ENCODE results near the gene C3orf33. TPM values are rescaled to one million over a fixed set of nuclear protein-coding genes. Genes with fewer than 3 reads are reported as not detected.

Gene C3orf33
- total and polyA plus RNA-seq, 2 donors (not counting 1 experiment from before 2014, with no cell fraction given): 0.88 to 1.7 TPM

- H3K36me3 ChIP-seq (replicated peaks in 1 of 2; ENCODE audit: control extremely low read depth in 1 of 2, control insufficient read depth in 1 of 2, extremely low read depth in 1 of 2, insufficient read depth in 2 of 2, low read length in 1 of 2): no peaks in the 10 kb centered on the region
- CTCF ChIA-PET: no interaction called here
- WGBS (ENCODE audit: insufficient coverage): no CpG with 5 or more reads among the region's 3 CpGs
- H4K20me1 ChIP-seq (ENCODE audit: control insufficient read depth, insufficient read depth, low read length, poor library complexity, severe bottlenecking): no peaks in the 10 kb centered on the region
- H3K9ac ChIP-seq (ENCODE audit: low read length): no peak overlapping the region
- ATAC-seq (ENCODE audit: low read depth): no peak
- no peak overlapping the region for H3K4me2 ChIP-seq (replicated peaks; ENCODE audit: low read depth, low read length, poor library complexity, severe bottlenecking)
- intact Hi-C loops (cut with micrococcal nuclease): no loop called here
- no peak overlapping the region for H3K4me3 ChIP-seq (ENCODE audit: control extremely low read depth in 1 of 5, extremely low read depth in 1 of 5, insufficient read depth in 1 of 5, low read depth in 2 of 5, low read length in 4 of 5)
- DNase-seq: no peak
- POLR2A ChIA-PET: no interaction called here
- H3K4me1 Mint-ChIP-seq: no peaks in the 10 kb centered on the region
- TF ChIP-seq EZH2 (IDR thresholded peaks at IDR 0.05; ENCODE audit: borderline replicate concordance, insufficient read depth, low read depth, low read length, poor library complexity, severe bottlenecking) (no peak), CTCF (IDR thresholded peaks at IDR 0.05) (no peak)
- H3K79me2 ChIP-seq (ENCODE audit: control insufficient read depth, insufficient read depth, low read length): no peaks in the 10 kb centered on the region
- H3K4me1 ChIP-seq (ENCODE audit: control insufficient read depth in 2 of 2, insufficient read depth in 2 of 2, low read length in 2 of 2): no peaks in the 10 kb centered on the region
- H3K4me3 Mint-ChIP-seq: no peak overlapping the region
- H3K27ac ChIP-seq (ENCODE audit: low read length in 2 of 2): no peak overlapping the region
- H3K27ac Mint-ChIP-seq: no peak overlapping the region
- no peak overlapping the region for H2AFZ ChIP-seq (ENCODE audit: insufficient read depth, low read depth, low read length, poor library complexity, severe bottlenecking)
- H3K9me3 Mint-ChIP-seq (ENCODE audit: insufficient read depth): no peaks in the 10 kb centered on the region
- H3K27me3 Mint-ChIP-seq: no peaks in the 10 kb centered on the region
- H3K27me3 ChIP-seq (replicated peaks in 1 of 4; ENCODE audit: control extremely low read depth in 1 of 4, control insufficient read depth in 3 of 4, insufficient read depth in 4 of 4, low read length in 3 of 4): no peaks in the 10 kb centered on the region
- H3K9me3 ChIP-seq (ENCODE audit: control extremely low read depth in 1 of 3, control insufficient read depth in 2 of 3, insufficient read depth in 1 of 3, low read length in 2 of 3): no peaks in the 10 kb centered on the region
Observed at GRCh38 chr3:155763870-155764463, 42.1 kb downstream of the C3orf33 start.

GRCh38 chr3:155760653-155761052 lies 45.4 kb downstream of the C3orf33 start:
- CTCF ChIA-PET: no interaction called here
- ATAC-seq (ENCODE audit: low read depth): no peak

More at GRCh38 chr3:155760653-155761052, 45.4 kb downstream of the C3orf33 start:
- Histone ChIP-seq H3K27me3 (replicated peaks in 1 of 4; ENCODE audit: control extremely low read depth in 1 of 4, control insufficient read depth in 3 of 4, insufficient read depth in 4 of 4, low read length in 3 of 4) (no peaks in the 10 kb centered on the region), H3K9ac (ENCODE audit: low read length) (no peak overlapping the region), H3K4me3 (ENCODE audit: control extremely low read depth in 1 of 5, extremely low read depth in 1 of 5, insufficient read depth in 1 of 5, low read depth in 2 of 5, low read length in 4 of 5) (no peak overlapping the region), H3K27ac (ENCODE audit: low read length in 2 of 2) (no peak overlapping the region), H3K4me1 (ENCODE audit: control insufficient read depth in 2 of 2, insufficient read depth in 2 of 2, low read length in 2 of 2) (no peaks in the 10 kb centered on the region), H3K4me2 (replicated peaks; ENCODE audit: low read depth, low read length, poor library complexity, severe bottlenecking) (no peak overlapping the region), H3K36me3 (replicated peaks in 1 of 2; ENCODE audit: control extremely low read depth in 1 of 2, control insufficient read depth in 1 of 2, extremely low read depth in 1 of 2, insufficient read depth in 2 of 2, low read length in 1 of 2) (no peaks in the 10 kb centered on the region), H2AFZ (ENCODE audit: insufficient read depth, low read depth, low read length, poor library complexity, severe bottlenecking) (no peak overlapping the region), H4K20me1 (ENCODE audit: control insufficient read depth, insufficient read depth, low read length, poor library complexity, severe bottlenecking) (no peaks in the 10 kb centered on the region), H3K9me3 (ENCODE audit: control extremely low read depth in 1 of 3, control insufficient read depth in 2 of 3, insufficient read depth in 1 of 3, low read length in 2 of 3) (no peaks in the 10 kb centered on the region), H3K79me2 (ENCODE audit: control insufficient read depth, insufficient read depth, low read length) (no peaks in the 10 kb centered on the region)
- TF ChIP-seq EZH2 (IDR thresholded peaks at IDR 0.05; ENCODE audit: borderline replicate concordance, insufficient read depth, low read depth, low read length, poor library complexity, severe bottlenecking) (no peak), CTCF (IDR thresholded peaks at IDR 0.05) (no peak)
- H3K4me1 Mint-ChIP-seq: no peaks in the 10 kb centered on the region
- no peaks in the 10 kb centered on the region for H3K27me3 Mint-ChIP-seq
- intact Hi-C loops (cut with micrococcal nuclease): no loop called here
- H3K9me3 Mint-ChIP-seq (ENCODE audit: insufficient read depth): no peaks in the 10 kb centered on the region
- WGBS (ENCODE audit: insufficient coverage): no CpG with 5 or more reads among the region's 4 CpGs
- no peak for DNase-seq
- POLR2A ChIA-PET: no interaction called here
- H3K27ac Mint-ChIP-seq: no peak overlapping the region
- no peak overlapping the region for H3K4me3 Mint-ChIP-seq

All from B cell (primary cell).